ENCODE measurements around the gene MICU1. TPM values are rescaled to one million over a fixed set of nuclear protein-coding genes. Genes with fewer than 3 reads are reported as not detected.

MICU1 gene
- polyA plus RNA-seq, 1 of the 3 experiments (the other 2 are of a cell fraction), result 24.6 TPM

DNA sequence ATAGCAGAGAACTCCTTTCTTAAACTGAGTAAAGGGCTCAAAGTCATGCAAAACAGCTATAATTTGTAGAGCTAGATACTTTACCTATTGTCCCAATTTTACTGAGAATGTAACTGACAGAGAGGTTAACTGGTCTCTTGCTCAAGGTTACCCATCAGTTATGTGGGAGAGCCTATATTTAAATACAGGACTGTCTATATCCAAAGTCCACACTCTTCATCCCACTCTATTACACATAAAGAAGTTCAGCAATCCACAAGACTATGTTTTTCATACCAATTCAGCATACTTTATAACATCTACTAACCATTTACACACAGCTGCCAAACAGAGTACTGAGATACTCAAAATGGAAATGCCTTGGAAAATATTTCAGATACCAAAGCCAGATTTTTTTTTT is 100.2 kb downstream of the MICU1 start (continued):
- TF ChIP-seq SIN3A (IDR thresholded peaks at IDR 0.05; ENCODE audit: borderline replicate concordance, low read depth, low read length) (no peak), TCF12 (IDR thresholded peaks at IDR 0.05) (no peak), MXI1 (IDR thresholded peaks at IDR 0.05; ENCODE audit: low read depth, low read length) (no peak), POLR2AphosphoS5 (IDR thresholded peaks at IDR 0.05; ENCODE audit: low read depth, low read length) (no peak)

DNA sequence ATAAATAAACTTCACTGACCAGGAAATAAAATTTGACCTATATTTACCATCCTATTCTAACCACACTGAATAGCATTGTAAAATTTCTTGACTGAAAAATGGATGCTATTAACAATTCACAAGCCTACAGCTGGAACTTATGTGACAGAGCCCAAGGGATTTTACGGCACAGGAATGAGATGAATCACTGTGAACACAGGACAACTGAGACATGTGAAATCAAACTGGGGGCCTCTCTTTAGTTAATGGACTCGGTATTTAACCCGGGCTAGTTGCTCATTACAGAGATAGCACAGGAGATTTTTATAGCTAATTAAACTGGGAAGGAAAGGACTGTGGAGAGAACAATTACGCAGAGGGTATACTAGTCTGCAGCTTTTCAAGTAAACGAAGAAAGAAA is 100.6 kb downstream of the MICU1 start:
- H3K79me2 ChIP-seq (ENCODE audit: insufficient read depth), result no peaks in the 10 kb centered on the region
- H3K9ac ChIP-seq, result no peak overlapping the region
- TF ChIP-seq FOXM1 (IDR thresholded peaks at IDR 0.05; ENCODE audit: low read depth), result no peak
- TF ChIP-seq SIN3A (IDR thresholded peaks at IDR 0.05; ENCODE audit: borderline replicate concordance, low read depth, low read length), result no peak
- TF ChIP-seq, protein P1, sequence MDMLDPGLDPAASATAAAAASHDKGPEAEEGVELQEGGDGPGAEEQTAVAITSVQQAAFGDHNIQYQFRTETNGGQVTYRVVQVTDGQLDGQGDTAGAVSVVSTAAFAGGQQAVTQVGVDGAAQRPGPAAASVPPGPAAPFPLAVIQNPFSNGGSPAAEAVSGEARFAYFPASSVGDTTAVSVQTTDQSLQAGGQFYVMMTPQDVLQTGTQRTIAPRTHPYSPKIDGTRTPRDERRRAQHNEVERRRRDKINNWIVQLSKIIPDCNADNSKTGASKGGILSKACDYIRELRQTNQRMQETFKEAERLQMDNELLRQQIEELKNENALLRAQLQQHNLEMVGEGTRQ (IDR thresholded peaks at IDR 0.05; ENCODE audit: borderline replicate concordance, low read depth, low read length), result no peak
- no peak for TF ChIP-seq TEAD4 (IDR thresholded peaks at IDR 0.05; ENCODE audit: borderline replicate concordance, insufficient read depth)
- TF ChIP-seq, protein P2, sequence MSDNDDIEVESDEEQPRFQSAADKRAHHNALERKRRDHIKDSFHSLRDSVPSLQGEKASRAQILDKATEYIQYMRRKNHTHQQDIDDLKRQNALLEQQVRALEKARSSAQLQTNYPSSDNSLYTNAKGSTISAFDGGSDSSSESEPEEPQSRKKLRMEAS (IDR thresholded peaks at IDR 0.05; ENCODE audit: low read depth), result no peak
- TF ChIP-seq SMC3 (IDR thresholded peaks at IDR 0.05; ENCODE audit: low read depth, low read length), result no peak
- no peak for TF ChIP-seq ELF1 (IDR thresholded peaks at IDR 0.05)
- TF ChIP-seq GATA2 (CRISPR knock-in tag; IDR thresholded peaks at IDR 0.05), result no peak
- TF ChIP-seq, protein P3, sequence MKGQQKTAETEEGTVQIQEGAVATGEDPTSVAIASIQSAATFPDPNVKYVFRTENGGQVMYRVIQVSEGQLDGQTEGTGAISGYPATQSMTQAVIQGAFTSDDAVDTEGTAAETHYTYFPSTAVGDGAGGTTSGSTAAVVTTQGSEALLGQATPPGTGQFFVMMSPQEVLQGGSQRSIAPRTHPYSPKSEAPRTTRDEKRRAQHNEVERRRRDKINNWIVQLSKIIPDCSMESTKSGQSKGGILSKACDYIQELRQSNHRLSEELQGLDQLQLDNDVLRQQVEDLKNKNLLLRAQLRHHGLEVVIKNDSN (IDR thresholded peaks at IDR 0.05; ENCODE audit: borderline replicate concordance, low read depth), result no peak
- no peak overlapping the region for H2AFZ ChIP-seq (ENCODE audit: low read depth)
- H3K4me1 ChIP-seq (ENCODE audit: control insufficient read depth in 1 of 2, insufficient read depth in 2 of 2, low read depth in 1 of 2, low read length in 1 of 2), result peaks cover 0 to 2% of the 10 kb centered on the region in 2 experiments; a peak in 1 of 4 replicates
- no peak for DNase-seq
- no peaks in the 10 kb centered on the region for H3K9me3 ChIP-seq
- CTCF ChIA-PET, result interaction anchor here (0.9 to 2.0 kb wide), 3 partner anchors 19 to 161 kb away, joined by 3 to 5 read pairs (median 4); no protein-coding TSS in a partner anchor
- POLR2A ChIA-PET, result interaction anchor here (0.6 kb wide), 1 partner anchor 535 kb away, joined by 3 read pairs; no protein-coding TSS in a partner anchor
- H3F3A ChIP-seq (replicated peaks; ENCODE audit: insufficient read depth), result peaks cover 7% of the 10 kb centered on the region
- H3K36me3 ChIP-seq (replicated peaks in 1 of 2; ENCODE audit: control insufficient read depth in 1 of 2, insufficient read depth in 2 of 2, low read length in 1 of 2), result peaks cover 0 to 5% of the 10 kb centered on the region in 2 experiments
- no peak overlapping the region for H3K4me3 ChIP-seq (ENCODE audit: low read depth in 2 of 2, low read length in 1 of 2)
- WGBS (ENCODE audit: low lambda C conversion rate), result 50% methylated on average over 5 of the region's 5 CpGs
- H3K27me3 ChIP-seq (ENCODE audit: insufficient read depth), result no peaks in the 10 kb centered on the region
- H3K27ac ChIP-seq (ENCODE audit: low read depth in 2 of 2, low read length in 1 of 2), result peak overlapping the region in 1 of 2 experiments; percentile 0; a peak in 2 of 4 replicates
- no peak overlapping the region for H3K4me2 ChIP-seq
- 0 out of 2 replicates have a peak, but pooled peaks cover 8% of the 10 kb centered on the region for H3K9me2 ChIP-seq
- no peaks in the 10 kb centered on the region for H4K20me1 ChIP-seq (ENCODE audit: insufficient read depth)

DNA sequence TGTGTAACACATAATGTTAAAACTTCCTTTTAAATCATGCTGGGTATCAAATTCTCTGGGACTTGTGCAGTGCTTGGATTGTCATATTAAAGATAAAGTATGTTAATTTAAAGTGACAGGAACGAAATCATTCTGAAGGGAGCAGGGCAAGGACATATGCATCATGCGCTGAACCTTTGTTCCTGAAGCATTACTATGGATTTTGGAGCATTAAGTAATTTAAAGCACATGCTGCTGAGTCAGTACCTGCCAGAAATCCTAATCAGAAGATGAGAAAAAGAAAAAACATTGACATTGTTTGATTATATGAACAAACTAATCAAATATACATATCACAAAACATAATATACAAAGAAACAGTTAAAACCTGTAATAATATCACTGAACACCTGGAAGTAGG is 101.4 kb downstream of the MICU1 start:
- Histone ChIP-seq H3K9ac (no peak overlapping the region), H3F3A (replicated peaks; ENCODE audit: insufficient read depth) (peaks cover 7% of the 10 kb centered on the region), H3K27ac (ENCODE audit: low read depth in 2 of 2, low read length in 1 of 2) (0 out of 4 replicates have a peak overlapping the region, but pooled peaks of 1 of the 2 experiments have one; percentile 14), H3K36me3 (replicated peaks in 1 of 2; ENCODE audit: control insufficient read depth in 1 of 2, insufficient read depth in 2 of 2, low read length in 1 of 2) (peaks cover 0 to 5% of the 10 kb centered on the region in 2 experiments), H3K4me3 (ENCODE audit: low read depth in 2 of 2, low read length in 1 of 2) (no peak overlapping the region), H3K79me2 (ENCODE audit: insufficient read depth) (no peaks in the 10 kb centered on the region), H3K9me2 (0 out of 2 replicates have a peak, but pooled peaks cover 6% of the 10 kb centered on the region), H3K9me3 (no peaks in the 10 kb centered on the region), H4K20me1 (ENCODE audit: insufficient read depth) (no peaks in the 10 kb centered on the region), H3K4me2 (no peak overlapping the region), H3K27me3 (ENCODE audit: insufficient read depth) (no peaks in the 10 kb centered on the region), H2AFZ (ENCODE audit: low read depth) (no peak overlapping the region), H3K4me1 (ENCODE audit: control insufficient read depth in 1 of 2, insufficient read depth in 2 of 2, low read depth in 1 of 2, low read length in 1 of 2) (peaks cover 0 to 2% of the 10 kb centered on the region in 2 experiments; a peak in 1 of 4 replicates)
- peak; percentile 59; the same call in 1 of the 2 replicates for TF ChIP-seq TCF12 (IDR thresholded peaks at IDR 0.05)
- TF ChIP-seq, protein P4, sequence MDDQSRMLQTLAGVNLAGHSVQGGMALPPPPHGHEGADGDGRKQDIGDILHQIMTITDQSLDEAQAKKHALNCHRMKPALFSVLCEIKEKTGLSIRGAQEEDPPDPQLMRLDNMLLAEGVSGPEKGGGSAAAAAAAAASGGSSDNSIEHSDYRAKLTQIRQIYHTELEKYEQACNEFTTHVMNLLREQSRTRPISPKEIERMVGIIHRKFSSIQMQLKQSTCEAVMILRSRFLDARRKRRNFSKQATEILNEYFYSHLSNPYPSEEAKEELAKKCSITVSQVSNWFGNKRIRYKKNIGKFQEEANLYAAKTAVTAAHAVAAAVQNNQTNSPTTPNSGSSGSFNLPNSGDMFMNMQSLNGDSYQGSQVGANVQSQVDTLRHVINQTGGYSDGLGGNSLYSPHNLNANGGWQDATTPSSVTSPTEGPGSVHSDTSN (IDR thresholded peaks at IDR 0.05), result peak; percentile 60
- TF ChIP-seq CHD2 (IDR thresholded peaks at IDR 0.05; ENCODE audit: low read length, partially characterized antibody), result no peak
- ChIA-PET CTCF (interaction anchor here (1.6 kb wide), 1 partner anchor 18 kb away, joined by 5 read pairs; no protein-coding TSS in a partner anchor), POLR2A (interaction anchor here (0.6 kb wide), 1 partner anchor 535 kb away, joined by 3 read pairs; no protein-coding TSS in a partner anchor)
- DNase-seq, result no peak
- 71% methylated on average over 2 of the region's 2 CpGs for WGBS (ENCODE audit: low lambda C conversion rate)
